Stimulated activated CD4-positive, alpha-beta T cell treated with anti-CD3 and anti-CD28 coated beads, Interleukin-4, amount 100 ng/mL, for 48 hours (primary cell): ENCODE measurements around the gene APOBEC3F.

ENCODE experiments used
- DNase-seq, 2 donors: peaks; one replicate each; pipeline ENCODE4 v3.0.0-alpha.2; 2020; ENCODE audit warnings: low read depth in 2 of 2

APOBEC3F gene

DNA sequence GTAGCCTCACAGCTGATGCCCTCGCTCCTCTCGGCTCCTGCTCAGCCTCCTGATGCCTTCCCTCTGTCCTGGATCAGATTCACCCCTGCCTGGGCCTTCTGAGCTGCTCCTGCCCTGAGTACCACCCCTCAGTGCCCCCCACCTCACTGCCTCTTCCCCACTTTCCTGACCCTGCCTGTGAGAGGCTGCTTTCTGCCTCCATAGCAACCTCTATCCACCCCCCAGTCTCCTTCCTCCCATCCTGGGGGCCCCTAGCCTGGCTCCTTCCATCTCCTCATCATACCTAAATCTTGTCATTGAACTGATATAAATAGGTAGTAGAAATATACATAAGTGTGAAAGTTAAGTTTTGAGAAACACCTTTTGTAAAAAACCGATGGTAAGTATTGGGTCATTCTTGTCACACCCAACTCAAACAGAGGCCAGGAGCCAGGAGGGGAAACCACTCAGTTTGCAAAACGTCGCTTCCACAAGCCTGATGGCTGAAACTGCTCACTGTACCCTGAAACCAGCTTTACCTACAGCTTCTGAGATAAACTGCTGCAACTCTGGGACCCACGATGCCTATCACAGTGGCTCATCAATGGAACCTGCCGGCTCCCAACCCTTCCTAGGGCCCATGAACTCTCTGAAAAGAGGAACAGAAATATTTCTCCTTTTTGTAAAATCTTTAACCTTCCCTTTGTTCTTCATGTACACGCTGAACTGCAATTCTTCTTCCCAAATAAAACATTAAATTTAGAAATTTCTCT, 51.6 kb downstream of the APOBEC3F start:
- no peak for DNase-seq

DNA sequence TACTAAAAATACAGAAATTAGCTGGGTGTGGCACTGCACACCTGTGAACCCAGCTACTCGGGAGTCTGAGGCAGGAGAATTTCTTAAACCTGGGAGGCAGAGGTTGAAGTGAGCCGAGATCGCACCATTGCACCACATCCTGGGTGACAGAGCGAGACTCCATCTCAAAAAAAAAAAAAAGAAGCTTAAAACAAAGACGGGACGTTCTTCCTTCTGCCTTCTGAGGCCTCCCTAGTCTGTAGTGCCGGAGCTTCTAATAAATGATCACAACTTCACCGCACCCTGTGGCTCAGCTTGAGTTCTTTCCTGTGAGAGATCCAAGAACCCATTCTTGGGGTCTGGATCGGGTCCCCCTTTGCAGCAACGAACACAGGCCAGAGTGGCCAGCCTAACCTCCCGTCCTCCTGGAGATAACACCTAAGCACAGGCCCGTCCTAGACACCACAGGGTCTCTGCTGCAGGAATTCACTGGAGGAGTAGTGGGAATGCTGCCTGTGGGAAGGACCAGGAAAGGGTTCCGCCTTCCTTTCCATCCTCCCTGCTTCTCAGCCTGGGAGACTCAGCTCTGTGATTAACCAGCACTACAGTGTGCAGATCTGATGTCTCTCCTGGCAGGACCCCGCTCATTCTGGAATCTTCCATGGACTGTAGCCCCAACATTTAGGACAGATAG, 54.2 kb downstream of the APOBEC3F start:
- DNase-seq, result no peak

DNA sequence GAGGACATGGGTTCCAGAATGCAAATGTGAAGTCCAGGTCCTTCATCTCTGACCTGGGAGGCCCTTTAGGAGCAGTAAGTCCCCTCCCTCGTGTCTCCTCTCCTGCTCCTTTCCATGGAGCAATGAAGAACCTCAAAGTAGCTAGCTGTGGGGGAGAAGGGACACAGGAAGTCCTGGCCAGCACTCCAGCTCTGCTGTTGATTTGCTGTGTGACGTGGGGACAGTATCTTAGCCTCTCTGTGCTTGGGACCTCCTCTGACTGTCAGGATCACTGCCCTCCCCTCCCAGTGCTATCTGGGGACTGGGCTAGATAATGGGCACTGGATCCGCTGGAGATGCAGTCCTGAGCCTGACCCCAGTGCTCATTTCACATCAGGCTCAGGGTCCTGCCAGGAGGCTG, 55.3 kb downstream of the APOBEC3F start:
- DNase-seq, result no peak

DNA sequence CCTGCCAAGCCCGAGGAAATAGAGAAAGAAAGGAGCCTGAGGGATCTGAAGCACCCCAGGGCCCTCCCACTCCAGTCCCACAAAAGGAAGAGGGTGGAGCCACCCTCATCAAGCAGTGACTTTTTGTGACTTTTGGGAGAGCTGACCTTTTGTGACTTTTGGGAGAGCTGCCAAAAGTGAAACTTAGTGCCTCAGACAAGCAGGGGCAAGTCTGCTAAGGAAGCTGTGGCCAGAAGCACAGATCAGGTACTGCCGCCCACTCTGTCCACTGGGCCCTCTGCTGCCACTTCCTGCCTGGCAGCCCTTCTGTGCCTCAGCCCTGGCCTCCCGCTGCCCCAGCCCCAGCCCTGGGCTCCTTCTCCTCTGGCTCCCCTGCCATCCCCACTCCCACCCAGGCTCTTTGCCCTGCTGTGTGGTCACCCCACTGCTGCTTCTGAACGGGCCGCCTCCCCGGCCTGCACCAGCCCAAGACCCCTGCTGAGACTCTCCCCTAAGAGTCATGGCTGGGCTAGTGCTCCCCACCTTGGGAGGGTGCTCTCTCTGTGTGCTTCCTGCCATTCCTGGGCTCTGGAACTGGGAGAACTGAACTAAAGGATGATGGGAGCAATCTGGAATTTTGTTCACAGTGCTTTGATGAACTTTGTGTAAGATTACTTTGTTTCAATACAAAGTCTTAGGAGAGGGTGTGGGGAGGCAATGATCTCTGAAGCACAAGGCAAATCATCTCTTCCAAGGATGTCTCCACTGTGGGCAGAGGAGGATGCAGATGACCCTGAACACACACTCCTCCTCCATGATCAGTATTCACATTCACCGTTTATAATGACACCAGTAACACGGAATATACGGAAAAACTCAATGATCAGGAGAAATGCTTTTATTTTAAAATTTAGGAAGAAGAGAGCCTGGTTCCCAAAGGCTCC, 56.7 kb downstream of the APOBEC3F start, which contains the start of gene APOBEC3H:
TSS of gene APOBEC3H (plus strand) at position 147 of the 923 bp plus-strand sequence. CDS start 3,035 bp downstream, outside the sequence.
- DNase-seq, result no peak

DNA sequence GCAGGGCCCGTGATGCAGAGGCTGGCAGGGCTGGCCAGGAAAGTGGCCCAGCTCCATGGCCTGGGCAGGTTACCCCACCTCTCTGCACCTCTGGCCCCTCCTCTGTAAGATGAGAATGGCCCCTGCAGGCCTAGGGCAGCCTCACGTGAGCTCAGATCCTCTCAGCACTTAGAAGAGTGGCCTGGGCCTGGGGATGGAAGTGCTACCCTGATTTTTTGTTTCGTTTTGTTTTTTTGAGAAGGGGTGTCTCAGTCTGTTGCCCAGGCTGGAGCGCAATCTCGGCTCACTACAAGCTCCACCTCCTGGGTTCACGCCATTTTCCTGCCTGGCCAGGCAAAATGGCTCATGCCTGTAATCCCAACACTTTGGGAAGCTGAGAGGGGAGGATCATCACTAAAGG, 57.4 kb downstream of the APOBEC3F start:
- no peak for DNase-seq

DNA sequence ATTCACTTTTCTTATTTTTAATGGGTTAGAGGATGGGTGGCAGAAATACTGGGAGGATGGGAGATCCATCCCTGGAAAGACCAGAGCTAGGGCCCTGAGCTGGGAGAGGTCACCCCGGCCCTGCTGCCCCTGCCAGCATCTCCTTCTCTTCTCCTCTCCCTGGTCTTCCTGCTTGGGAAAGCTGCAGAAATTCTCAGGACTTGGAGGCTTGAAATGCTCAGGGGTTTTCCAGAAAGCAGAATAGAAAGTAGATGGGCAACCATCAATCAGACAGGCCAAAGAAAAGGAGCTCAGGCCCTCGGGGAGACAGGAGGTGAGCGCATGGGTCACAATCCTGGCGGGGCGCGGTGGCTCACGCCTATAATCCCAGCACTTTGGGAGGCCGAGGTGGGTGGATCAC, 57.9 kb downstream of the APOBEC3F start:
- DNase-seq, result no peak

DNA sequence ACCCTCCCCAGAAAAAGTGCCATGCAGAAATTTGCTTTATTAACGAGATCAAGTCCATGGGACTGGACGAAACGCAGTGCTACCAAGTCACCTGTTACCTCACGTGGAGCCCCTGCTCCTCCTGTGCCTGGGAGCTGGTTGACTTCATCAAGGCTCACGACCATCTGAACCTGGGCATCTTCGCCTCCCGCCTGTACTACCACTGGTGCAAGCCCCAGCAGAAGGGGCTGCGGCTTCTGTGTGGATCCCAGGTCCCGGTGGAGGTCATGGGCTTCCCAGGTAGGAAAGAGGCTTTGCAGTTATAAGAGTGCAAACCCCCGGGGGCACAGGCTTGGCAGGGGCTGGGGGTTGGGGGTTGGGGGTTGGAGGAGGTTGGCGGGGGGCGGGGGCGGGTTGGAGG, 60.6 kb downstream of the APOBEC3F start:
- DNase-seq, result no peak

DNA sequence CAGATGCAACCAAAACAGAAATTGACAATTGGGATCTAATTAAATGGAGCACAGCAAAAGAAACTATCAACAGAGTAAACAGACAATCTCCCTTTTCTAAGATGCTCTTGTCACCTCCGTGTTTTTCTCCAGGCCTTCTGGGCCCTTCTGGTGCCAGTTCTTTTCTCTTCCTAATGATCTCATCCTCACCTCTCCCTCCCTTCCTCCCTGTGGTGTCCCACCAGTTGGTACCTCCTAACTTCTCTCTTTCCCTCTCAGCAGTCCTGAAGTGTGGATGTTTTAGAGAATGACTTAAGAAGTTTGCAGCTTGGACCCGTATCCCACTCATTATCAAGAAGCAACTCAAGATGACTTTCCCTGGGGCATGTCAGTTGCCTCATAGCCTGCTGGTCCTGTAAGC, 62.8 kb downstream of the APOBEC3F start:
- DNase-seq, result no peak
